ENCODE measurements around the gene BBS9. TPM values are rescaled to one million over a fixed set of nuclear protein-coding genes. Genes with fewer than 3 reads are reported as not detected.

BBS9 gene
- total RNA-seq, 1 experiment from 2014 or later = 26.4 TPM

DNA sequence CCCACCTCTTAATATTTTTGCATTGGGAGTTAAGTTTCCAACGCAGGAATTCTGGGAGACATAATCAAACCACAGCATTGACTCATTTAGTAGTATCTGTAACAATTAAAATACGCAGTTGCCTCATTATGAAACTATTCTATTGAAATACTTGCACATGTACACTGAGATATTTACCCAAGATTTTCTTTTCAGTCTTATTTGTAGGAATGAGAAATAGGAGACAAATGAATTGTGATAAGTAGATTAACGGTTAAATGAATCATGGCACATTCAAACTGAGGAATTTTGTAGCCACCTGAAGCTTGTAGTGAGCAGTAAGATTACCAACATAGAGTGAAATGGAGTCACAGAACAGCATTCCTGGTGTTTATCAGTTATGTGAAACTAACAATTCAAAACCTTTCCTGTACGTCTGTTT lies 38.2 kb upstream of the BBS9 start:
- H3K4me1 Mint-ChIP-seq = no peaks in the 10 kb centered on the region
- H3K27me3 ChIP-seq (ENCODE audit: insufficient read depth, low read length) = no peaks in the 10 kb centered on the region
- no peak overlapping the region for H3K4ac ChIP-seq (ENCODE audit: low read depth, low read length)
- no peak overlapping the region for H2BK12ac ChIP-seq (ENCODE audit: insufficient read length, low read depth, low read length)
- no CpG with 5 or more reads among the region's 4 CpGs for WGBS (ENCODE audit: extremely low coverage, insufficient read length, low lambda C conversion rate)
- no peak overlapping the region for H2AK5ac ChIP-seq (ENCODE audit: insufficient read length, low read length)
- H2BK120ac ChIP-seq (ENCODE audit: low read depth, low read length, poor library complexity, severe bottlenecking) = no peak overlapping the region
- no peak overlapping the region for H3K56ac ChIP-seq (ENCODE audit: insufficient read length, low read depth, low read length)
- H4K5ac ChIP-seq (ENCODE audit: insufficient read length, low read depth, low read length) = no peak overlapping the region
- no peak overlapping the region for H2BK15ac ChIP-seq (ENCODE audit: low read depth, low read length)
- no peaks in the 10 kb centered on the region for H3K79me1 ChIP-seq (ENCODE audit: insufficient read depth, low read depth, low read length, poor library complexity, severe bottlenecking)
- no peak overlapping the region for H3K9ac ChIP-seq (ENCODE audit: extremely low read depth, insufficient read length, low read length)
- H4K91ac ChIP-seq (ENCODE audit: insufficient read length, low read depth, low read length) = no peak overlapping the region
- H3K27ac Mint-ChIP-seq = no peak overlapping the region
- H3K79me2 ChIP-seq (ENCODE audit: insufficient read depth, low read length) = no peaks in the 10 kb centered on the region
- no peak overlapping the region for H4K8ac ChIP-seq (replicated peaks; ENCODE audit: insufficient read length, low read depth, low read length)
- no peak overlapping the region for H2BK5ac ChIP-seq (ENCODE audit: insufficient read length, low read length)
- H3K23me2 ChIP-seq (ENCODE audit: insufficient read length, low read depth, low read length, poor library complexity, severe bottlenecking) = no peaks in the 10 kb centered on the region
- no peaks in the 10 kb centered on the region for H3K9me3 Mint-ChIP-seq
- H3K9me3 ChIP-seq (ENCODE audit: control insufficient read depth, low read depth, low read length) = no peaks in the 10 kb centered on the region
- H3K14ac ChIP-seq (ENCODE audit: insufficient read depth, low read length) = no peak overlapping the region
- H2AFZ ChIP-seq (ENCODE audit: low read length) = no peak overlapping the region
- no peak overlapping the region for H3K27ac ChIP-seq (ENCODE audit: insufficient read length, low read depth, low read length)
- no peaks in the 10 kb centered on the region for H3K27me3 Mint-ChIP-seq (ENCODE audit: low read depth)
- H3K4me1 ChIP-seq (ENCODE audit: insufficient read depth, low read length) = no peaks in the 10 kb centered on the region
- no peak overlapping the region for H3K23ac ChIP-seq (ENCODE audit: insufficient read length, low read depth, low read length)
- no peak for DNase-seq
- no peak overlapping the region for H3K18ac ChIP-seq (ENCODE audit: insufficient read length, low read depth, low read length)
- no peak overlapping the region for H2BK20ac ChIP-seq (ENCODE audit: low read depth, low read length, poor library complexity, severe bottlenecking)
- H3K4me2 ChIP-seq (ENCODE audit: insufficient read depth, insufficient read length, low read length) = no peak overlapping the region
- H3T11ph ChIP-seq (ENCODE audit: low read length) = no peak overlapping the region
- TF ChIP-seq, protein P1, sequence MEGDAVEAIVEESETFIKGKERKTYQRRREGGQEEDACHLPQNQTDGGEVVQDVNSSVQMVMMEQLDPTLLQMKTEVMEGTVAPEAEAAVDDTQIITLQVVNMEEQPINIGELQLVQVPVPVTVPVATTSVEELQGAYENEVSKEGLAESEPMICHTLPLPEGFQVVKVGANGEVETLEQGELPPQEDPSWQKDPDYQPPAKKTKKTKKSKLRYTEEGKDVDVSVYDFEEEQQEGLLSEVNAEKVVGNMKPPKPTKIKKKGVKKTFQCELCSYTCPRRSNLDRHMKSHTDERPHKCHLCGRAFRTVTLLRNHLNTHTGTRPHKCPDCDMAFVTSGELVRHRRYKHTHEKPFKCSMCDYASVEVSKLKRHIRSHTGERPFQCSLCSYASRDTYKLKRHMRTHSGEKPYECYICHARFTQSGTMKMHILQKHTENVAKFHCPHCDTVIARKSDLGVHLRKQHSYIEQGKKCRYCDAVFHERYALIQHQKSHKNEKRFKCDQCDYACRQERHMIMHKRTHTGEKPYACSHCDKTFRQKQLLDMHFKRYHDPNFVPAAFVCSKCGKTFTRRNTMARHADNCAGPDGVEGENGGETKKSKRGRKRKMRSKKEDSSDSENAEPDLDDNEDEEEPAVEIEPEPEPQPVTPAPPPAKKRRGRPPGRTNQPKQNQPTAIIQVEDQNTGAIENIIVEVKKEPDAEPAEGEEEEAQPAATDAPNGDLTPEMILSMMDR (conservative IDR thresholded peaks at IDR 0.05) = no peak
- no peaks in the 10 kb centered on the region for H4K20me1 ChIP-seq (ENCODE audit: control insufficient read depth, insufficient read depth, insufficient read length)
- peaks cover 8 to 21% (median 17%) of the 10 kb centered on the region in 3 experiments; a peak in 6 of 7 replicates for H3K36me3 Mint-ChIP-seq (ENCODE audit: insufficient read depth in 1 of 3, low read depth in 3 of 3)
- no peak overlapping the region for H3K4me3 Mint-ChIP-seq
